EL (cell line): ENCODE measurements around the gene FAM107B.

ENCODE experiments used
- DNase-seq: peaks from one replicate; pipeline ENCODE4 v3.0.0-alpha.2; 2016

The FAM107B gene

GRCh38 chr10:14776546-14776945 is 1.8 kb upstream of the FAM107B start:
- no peak for DNase-seq

- DNase-seq = no peak
Measured at GRCh38 chr10:14775656-14776055, 959 bp upstream of the FAM107B start.

- no peak for DNase-seq
Measured at GRCh38 chr10:14774214-14774580, 500 bp downstream of the FAM107B start.

DNA sequence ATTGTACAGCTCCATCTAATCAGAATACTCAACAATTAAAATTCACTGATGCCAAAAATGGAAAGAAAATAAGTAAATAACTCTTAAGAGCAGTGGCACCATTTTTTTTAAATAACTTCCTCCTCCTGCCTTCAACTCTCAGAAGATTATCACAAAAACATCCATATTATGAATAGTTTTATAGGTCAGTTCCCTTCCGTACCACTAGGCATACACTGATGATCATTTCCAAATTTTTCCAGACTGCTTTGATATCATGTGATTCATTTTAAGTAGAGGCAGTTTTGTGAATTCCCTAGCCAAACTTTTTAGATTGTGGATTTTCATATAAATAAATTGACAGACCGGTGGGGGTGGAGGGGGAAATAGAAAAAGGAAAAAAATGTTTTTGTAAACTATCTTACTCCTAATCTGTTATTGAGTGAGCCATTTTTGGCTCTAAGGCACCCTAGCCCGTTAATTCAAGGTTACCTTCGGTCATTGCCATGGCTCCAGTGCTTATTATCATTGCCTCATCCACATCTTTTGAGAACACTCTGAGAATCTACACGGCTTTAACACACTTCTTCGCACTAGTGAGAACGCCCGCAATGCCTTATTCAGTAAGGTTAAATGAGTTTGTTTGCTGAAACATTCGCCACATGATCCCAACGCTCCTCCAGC is 1.0 kb downstream of the FAM107B start:
- DNase-seq = no peak

DNA sequence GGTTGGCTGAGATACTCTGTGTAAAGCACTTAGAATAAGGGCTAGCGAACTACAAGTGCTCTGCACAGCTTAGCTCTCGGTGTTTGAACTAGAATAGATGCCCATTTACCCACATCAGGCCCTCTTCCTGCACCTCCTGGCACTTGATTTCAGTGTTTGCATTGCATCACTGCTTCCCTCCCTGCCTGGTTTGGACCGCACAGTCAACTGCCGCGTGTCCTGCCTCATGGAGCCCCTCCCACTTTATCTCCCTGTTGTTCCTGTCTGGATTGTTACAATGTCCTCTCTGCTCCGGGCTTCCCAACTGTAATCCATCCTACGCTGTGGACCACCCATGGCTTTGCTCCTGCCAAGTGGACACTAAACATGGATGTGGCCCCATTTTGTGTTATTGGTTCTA is 2.3 kb downstream of the FAM107B start:
- DNase-seq = no peak

GRCh38 chr10:14770927-14771326 is 3.8 kb downstream of the FAM107B start:
- DNase-seq = no peak

DNA sequence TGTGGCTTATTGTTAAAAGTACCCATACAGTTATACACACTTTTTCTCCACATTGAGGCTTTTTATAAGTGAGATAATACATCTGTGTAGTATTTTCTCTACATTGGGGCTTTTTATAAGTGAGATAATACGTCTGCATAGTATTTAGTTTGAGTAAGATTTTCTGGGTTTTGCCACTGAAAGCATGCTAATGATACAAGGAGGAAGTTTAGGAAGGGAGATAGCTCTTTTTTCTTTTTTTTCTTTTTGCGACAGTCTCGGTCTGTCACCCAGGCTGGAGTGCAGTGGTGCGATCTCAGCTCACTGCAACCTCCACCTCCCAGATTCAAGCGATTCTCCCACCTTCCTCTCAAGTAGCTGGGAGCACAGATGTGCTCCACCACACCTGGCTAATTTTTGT is 13.3 kb downstream of the FAM107B start:
- no peak for DNase-seq

- no peak for DNase-seq
Measured at GRCh38 chr10:14758994-14759664, 15.6 kb downstream of the FAM107B start.

- no peak for DNase-seq
Measured at GRCh38 chr10:14758451-14758850, 16.2 kb downstream of the FAM107B start.

GRCh38 chr10:14757986-14758385 is 16.7 kb downstream of the FAM107B start:
- DNase-seq = no peak

DNA sequence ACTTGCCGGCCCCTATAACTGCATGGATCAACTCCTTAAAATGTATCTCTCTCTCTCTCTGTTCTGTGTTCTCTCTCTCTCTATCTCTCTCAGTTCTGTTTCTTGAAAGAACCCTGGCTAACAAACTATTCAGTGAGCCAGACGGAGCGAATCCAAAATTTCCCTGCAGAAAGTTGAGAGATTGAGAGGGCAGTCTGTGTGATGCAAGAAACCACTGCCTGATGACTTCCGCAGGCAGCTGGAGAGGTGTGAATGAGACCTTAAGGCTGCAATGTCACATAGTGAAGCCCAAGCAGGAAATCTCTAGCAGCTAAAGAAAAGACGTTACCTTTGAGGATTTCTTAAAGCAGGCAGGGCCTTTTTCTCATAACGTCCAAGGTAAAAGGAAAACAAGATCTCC is 17.3 kb downstream of the FAM107B start:
- DNase-seq = no peak

GRCh38 chr10:14753441-14753840 is 21.3 kb downstream of the FAM107B start:
- no peak for DNase-seq

- DNase-seq = peak; percentile 23
Measured at GRCh38 chr10:14751921-14752320, 22.8 kb downstream of the FAM107B start.

- no peak for DNase-seq
Measured at GRCh38 chr10:14751014-14751896, 23.4 kb downstream of the FAM107B start.

DNA sequence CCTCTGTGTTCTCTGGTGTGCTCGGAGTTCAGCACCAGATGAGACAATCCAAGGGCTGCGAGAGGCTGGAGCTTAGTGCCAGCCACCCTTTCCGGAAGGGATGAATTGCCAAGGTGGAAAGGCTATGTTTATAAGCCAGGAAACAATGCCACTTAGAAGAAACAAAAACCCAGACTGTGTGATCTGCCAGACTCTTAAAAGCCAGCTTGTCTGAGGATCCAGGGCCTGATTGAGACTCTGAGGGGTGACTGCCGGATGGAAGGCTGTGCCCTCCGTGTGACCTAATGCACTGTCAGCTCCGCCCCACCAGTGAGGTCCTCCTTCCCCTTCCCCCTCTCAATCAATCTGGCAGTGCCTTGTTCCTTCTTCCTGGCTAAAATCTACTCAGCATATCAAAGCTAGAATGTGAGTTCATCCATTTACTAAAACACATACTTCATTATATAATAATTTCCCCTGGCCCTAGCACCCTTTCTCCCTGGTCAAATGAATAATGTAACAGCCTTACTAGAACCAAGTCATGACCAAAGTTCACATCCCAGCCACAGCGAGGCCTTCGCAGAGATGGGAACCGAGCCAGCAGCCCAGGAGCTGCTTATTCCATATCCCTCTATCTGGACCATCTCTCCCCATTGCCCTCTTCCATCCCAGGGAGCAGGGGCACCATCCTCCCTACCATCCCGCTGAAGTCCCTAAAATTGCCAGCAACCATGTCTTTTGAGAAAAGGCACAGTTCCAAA is 25.5 kb downstream of the FAM107B start:
- no peak for DNase-seq

- no peak for DNase-seq
Measured at GRCh38 chr10:14748441-14748840, 26.3 kb downstream of the FAM107B start.

DNA sequence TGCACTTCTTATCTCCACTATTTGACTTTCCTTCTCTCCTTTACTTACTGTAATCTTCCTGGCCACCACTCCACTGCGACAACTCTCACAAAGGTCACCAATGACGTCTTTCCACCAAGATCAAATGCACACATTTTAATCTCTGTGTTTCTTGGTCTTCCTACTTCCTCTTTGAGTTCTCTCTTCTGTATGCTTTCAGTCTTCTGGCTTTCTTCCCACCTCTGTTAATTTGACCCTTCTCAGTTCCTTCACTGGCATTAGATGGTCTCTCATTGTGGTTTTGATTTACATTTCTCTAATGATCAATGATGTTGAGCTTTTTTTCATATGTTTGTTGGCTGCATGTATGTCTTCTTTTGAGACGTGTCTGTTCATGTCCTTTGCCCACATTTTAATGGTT is 31.9 kb downstream of the FAM107B start:
- no peak for DNase-seq

- DNase-seq = no peak
Measured at GRCh38 chr10:14742382-14742781, 32.3 kb downstream of the FAM107B start.

- no peak for DNase-seq
Measured at GRCh38 chr10:14740684-14741247, 33.9 kb downstream of the FAM107B start.

GRCh38 chr10:14737808-14738545 is 36.7 kb downstream of the FAM107B start:
- no peak for DNase-seq

- peak; percentile 17 for DNase-seq
Measured at GRCh38 chr10:14736600-14737081, 38.1 kb downstream of the FAM107B start.

DNA sequence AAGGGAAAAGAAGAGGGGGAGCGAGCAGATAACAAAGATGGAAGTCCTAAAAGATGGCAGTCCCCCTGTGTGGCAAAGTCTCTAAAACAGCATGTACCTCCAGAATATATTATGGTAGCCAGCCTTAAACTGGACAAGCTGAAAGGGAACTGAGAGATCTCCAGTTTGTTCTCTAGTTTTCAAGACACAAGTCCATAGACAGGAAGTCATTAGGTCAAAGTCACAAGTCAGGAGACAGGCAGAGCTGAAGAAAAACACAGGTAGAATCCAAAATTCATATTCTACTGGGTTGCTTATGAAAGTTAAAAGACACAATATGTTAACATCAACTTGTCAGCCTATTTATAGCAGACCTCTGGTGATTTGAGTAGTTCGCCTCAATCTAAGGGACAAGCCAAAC is 38.7 kb downstream of the FAM107B start:
- DNase-seq = no peak
